Gastroesophageal sphincter (tissue), 4 donors: ENCODE measurements around the gene TMEM237. TPM values are rescaled to one million over a fixed set of nuclear protein-coding genes. Genes with fewer than 3 reads are reported as not detected.

ENCODE experiments used
- ATAC-seq: fragments of 150-250 bp; one replicate; pipeline ENCODE4 v1.9.1; 2016; ENCODE audit warnings: mild to moderate bottlenecking, moderate library complexity
- H3K27ac ChIP-seq, 4 donors: fragments of 200-600 bp; sonication (generic) in 3 of 4; 1 replicate in 3 of 4; 2 replicates in 1 of 4; pipeline ENCODE4 v1.5.1; 2016 to 2019
- H3K27me3 ChIP-seq: fragments of 200-600 bp; sonication (generic); one replicate; pipeline ENCODE4 v1.5.1; 2019
- H3K36me3 ChIP-seq, 2 donors: fragments of 200-600 bp; sonication (generic); one replicate each; pipeline ENCODE4 v1.5.1; 2019; ENCODE audit warnings: control low read depth in 1 of 2
- H3K4me1 ChIP-seq, 3 donors: fragments of 200-600 bp; sonication (generic); 1 replicate in 2 of 3; 2 replicates in 1 of 3; pipeline ENCODE4 v1.5.1; 2016 to 2019; ENCODE audit warnings: control low read depth in 2 of 3
- H3K4me3 ChIP-seq, 2 donors: fragments of 200-600 bp; sonication (generic); one replicate each; pipeline ENCODE4 v1.5.1; 2019; ENCODE audit warnings: mild to moderate bottlenecking in 1 of 2, moderate library complexity in 1 of 2
- H3K9me3 ChIP-seq, 3 donors: fragments of 200-600 bp; sonication (generic); one replicate each; pipeline ENCODE4 v1.5.1; 2017 to 2019; ENCODE audit warnings: control low read depth in 2 of 3
- EP300 ChIP-seq: sonication (generic); formaldehyde crosslinking; IDR thresholded peaks from one replicate; pipeline ENCODE4 v1.6.1; 2017; ENCODE audit warnings: antibody characterized with exemption, mild to moderate bottlenecking
- POLR2A ChIP-seq, 2 donors: fragments of 450-650 bp; IDR thresholded peaks; one replicate each; pipeline ENCODE4 v1.6.1; 2017; ENCODE audit warnings: antibody characterized with exemption in 2 of 2, mild to moderate bottlenecking in 2 of 2, moderate library complexity in 1 of 2
- POLR2AphosphoS5 ChIP-seq: sonication (generic); formaldehyde crosslinking; IDR thresholded peaks from one replicate; pipeline ENCODE4 v1.6.1; 2017; ENCODE audit warnings: antibody characterized with exemption
- WGBS, 2 donors: methylation state at CpG; one replicate each; pipeline ENCODE4 v1.1.5; 2018; ENCODE audit warnings: low coverage in 1 of 2; 5-methylcytosine and 5-hydroxymethylcytosine counted together
- total RNA-seq, 4 donors: library from RNA; depleted of rRNA; stranded (reverse); fragments of >200 nt; gene quantifications; one replicate each; pipeline ENCODE4 v1.1.0, GENCODE V29; 2016
- TF ChIP-seq, protein P1 (sequence below), 4 experiments: fragments of 200-600 bp in 2 of 4; fragments of 450-650 bp in 2 of 4; sonication (generic) in 1 of 4; IDR thresholded peaks; one replicate each; pipeline ENCODE4 v1.5.1; 2017 to 2019; ENCODE audit warnings: antibody characterized with exemption in 4 of 4, mild to moderate bottlenecking in 2 of 4, moderate library complexity in 2 of 4

The TMEM237 gene
- total RNA-seq, 4 donors from 2014 or later, result 12.3 to 32.8 (median 24.4) TPM

DNA sequence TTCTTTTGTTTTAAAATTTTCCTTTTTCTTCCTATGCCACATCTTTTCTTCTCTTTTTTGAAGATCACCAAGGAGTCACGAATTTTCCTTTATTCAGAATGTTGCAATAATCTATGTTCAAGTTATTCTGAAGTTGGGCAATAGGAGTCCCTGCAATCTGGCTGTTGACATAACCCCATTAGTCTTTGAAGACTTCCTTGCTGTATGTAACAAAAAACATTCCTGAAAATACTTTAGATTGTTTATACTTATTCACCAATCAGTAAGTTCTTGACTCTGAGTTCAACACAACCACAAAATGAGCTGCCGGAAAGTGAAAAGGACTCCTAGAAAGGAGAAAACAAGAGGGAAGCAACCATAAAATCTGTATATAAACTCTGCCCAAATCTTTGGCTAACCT is 62.8 kb downstream of the TMEM237 start:
- 41 to 49% methylated on average over 2 of the region's 2 CpGs for WGBS, 2 donors
- ATAC-seq, result no peak
- no peaks in the 10 kb centered on the region for H3K4me1 ChIP-seq
- no peaks in the 10 kb centered on the region for H3K9me3 ChIP-seq
- TF ChIP-seq POLR2AphosphoS5, result no peak
- no peak for TF ChIP-seq EP300
- TF ChIP-seq, protein P1, sequence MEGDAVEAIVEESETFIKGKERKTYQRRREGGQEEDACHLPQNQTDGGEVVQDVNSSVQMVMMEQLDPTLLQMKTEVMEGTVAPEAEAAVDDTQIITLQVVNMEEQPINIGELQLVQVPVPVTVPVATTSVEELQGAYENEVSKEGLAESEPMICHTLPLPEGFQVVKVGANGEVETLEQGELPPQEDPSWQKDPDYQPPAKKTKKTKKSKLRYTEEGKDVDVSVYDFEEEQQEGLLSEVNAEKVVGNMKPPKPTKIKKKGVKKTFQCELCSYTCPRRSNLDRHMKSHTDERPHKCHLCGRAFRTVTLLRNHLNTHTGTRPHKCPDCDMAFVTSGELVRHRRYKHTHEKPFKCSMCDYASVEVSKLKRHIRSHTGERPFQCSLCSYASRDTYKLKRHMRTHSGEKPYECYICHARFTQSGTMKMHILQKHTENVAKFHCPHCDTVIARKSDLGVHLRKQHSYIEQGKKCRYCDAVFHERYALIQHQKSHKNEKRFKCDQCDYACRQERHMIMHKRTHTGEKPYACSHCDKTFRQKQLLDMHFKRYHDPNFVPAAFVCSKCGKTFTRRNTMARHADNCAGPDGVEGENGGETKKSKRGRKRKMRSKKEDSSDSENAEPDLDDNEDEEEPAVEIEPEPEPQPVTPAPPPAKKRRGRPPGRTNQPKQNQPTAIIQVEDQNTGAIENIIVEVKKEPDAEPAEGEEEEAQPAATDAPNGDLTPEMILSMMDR (IDR thresholded peaks at IDR 0.05), result no peak
- no peak for TF ChIP-seq POLR2A (IDR thresholded peaks at IDR 0.05)
- H3K36me3 ChIP-seq, result no peaks in the 10 kb centered on the region
- no peaks in the 10 kb centered on the region for H3K27me3 ChIP-seq
- H3K4me3 ChIP-seq, result no peak overlapping the region
- H3K27ac ChIP-seq, result no peak overlapping the region

- Histone ChIP-seq H3K4me3 (no peak overlapping the region), H3K27ac (no peak overlapping the region), H3K27me3 (no peaks in the 10 kb centered on the region), H3K9me3 (no peaks in the 10 kb centered on the region), H3K4me1 (no peaks in the 10 kb centered on the region), H3K36me3 (no peaks in the 10 kb centered on the region)
- TF ChIP-seq, protein P1 (IDR thresholded peaks at IDR 0.05), result no peak
- no peak for TF ChIP-seq POLR2A (IDR thresholded peaks at IDR 0.05)
- no peak for TF ChIP-seq POLR2AphosphoS5
- TF ChIP-seq EP300, result no peak
- no peak for ATAC-seq
- WGBS, 2 donors, result 56 to 58% methylated on average over 3 of the region's 4 CpGs
These were observed 63.8 kb downstream of the TMEM237 start for GRCh38 chr2:201579536-201579935.

- no peaks in the 10 kb centered on the region for H3K36me3 ChIP-seq
- H3K27me3 ChIP-seq, result no peaks in the 10 kb centered on the region
- no peaks in the 10 kb centered on the region for H3K4me1 ChIP-seq
- H3K4me3 ChIP-seq, result no peak overlapping the region
- TF ChIP-seq POLR2A (IDR thresholded peaks at IDR 0.05) (no peak), POLR2AphosphoS5 (no peak)
- TF ChIP-seq, protein P1 (IDR thresholded peaks at IDR 0.05), result no peak
- 58 to 81% methylated on average over 3 of the region's 3 CpGs for WGBS, 2 donors
- no peaks in the 10 kb centered on the region for H3K9me3 ChIP-seq
- H3K27ac ChIP-seq, result no peak overlapping the region
- no peak for ATAC-seq
These were observed 67.3 kb downstream of the TMEM237 start for GRCh38 chr2:201575971-201576370.

GRCh38 chr2:201574766-201575165 is 68.5 kb downstream of the TMEM237 start:
- Histone ChIP-seq H3K4me3 (no peak overlapping the region), H3K9me3 (no peaks in the 10 kb centered on the region), H3K27me3 (no peaks in the 10 kb centered on the region), H3K36me3 (no peaks in the 10 kb centered on the region), H3K4me1 (no peaks in the 10 kb centered on the region), H3K27ac (no peak overlapping the region)
- WGBS, 2 donors, result 67 to 90% methylated on average over 1 of the region's 1 CpG
- ATAC-seq, result no peak
- TF ChIP-seq POLR2AphosphoS5, result no peak
- no peak for TF ChIP-seq POLR2A (IDR thresholded peaks at IDR 0.05)
- TF ChIP-seq EP300, result no peak
- TF ChIP-seq, protein P1 (IDR thresholded peaks at IDR 0.05), result no peak

DNA sequence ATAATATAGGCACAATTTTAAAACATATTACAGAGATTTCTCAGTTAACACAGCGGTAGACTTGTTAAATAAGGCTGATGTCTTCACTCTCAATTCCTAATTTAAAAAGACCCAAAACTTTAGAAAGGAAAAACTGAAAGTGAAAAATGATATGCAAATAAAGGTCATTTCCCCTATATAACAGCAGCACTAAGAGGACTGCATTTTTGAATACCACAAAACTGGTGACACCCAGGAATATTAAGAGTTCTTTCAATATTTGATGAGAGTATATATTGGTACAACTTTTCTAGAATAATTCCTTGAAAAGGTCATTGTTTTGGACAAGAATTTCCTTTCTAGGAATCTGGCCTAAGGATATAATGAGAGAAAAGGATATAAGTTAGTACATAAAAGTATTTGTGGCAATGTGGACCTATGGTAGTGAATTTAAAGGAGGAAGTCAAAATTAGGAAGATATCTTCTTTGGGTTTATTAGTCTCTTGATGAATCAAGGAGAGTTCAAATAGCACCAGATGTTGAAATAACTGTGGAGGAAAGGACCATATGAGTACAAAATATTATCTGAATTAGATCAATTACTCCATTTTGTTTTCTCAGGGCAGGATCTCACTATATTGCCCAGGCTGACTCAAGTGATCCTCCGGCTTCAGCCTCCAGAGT is 70.3 kb downstream of the TMEM237 start:
- Histone ChIP-seq H3K27ac (no peak overlapping the region), H3K4me1 (no peaks in the 10 kb centered on the region), H3K9me3 (no peaks in the 10 kb centered on the region), H3K27me3 (no peaks in the 10 kb centered on the region), H3K36me3 (no peaks in the 10 kb centered on the region), H3K4me3 (no peak overlapping the region)
- WGBS, 2 donors, result 92 to 98% methylated on average over 2 of the region's 2 CpGs
- no peak for ATAC-seq
- TF ChIP-seq EP300 (no peak), POLR2AphosphoS5 (no peak), POLR2A (IDR thresholded peaks at IDR 0.05) (no peak)
- TF ChIP-seq, protein P1 (IDR thresholded peaks at IDR 0.05), result no peak
